GM19328 (cell line): ENCODE results near the gene RTP4.

Source experiments
- ATAC-seq: cut with Tn5 transposase; IDR thresholded peaks from one replicate; pipeline ENCODE4 v1.9.1; 2021; ENCODE audit warnings: mild to moderate bottlenecking, moderate library complexity; ENCODE audit not compliant: unreplicated experiment

The RTP4 gene

DNA sequence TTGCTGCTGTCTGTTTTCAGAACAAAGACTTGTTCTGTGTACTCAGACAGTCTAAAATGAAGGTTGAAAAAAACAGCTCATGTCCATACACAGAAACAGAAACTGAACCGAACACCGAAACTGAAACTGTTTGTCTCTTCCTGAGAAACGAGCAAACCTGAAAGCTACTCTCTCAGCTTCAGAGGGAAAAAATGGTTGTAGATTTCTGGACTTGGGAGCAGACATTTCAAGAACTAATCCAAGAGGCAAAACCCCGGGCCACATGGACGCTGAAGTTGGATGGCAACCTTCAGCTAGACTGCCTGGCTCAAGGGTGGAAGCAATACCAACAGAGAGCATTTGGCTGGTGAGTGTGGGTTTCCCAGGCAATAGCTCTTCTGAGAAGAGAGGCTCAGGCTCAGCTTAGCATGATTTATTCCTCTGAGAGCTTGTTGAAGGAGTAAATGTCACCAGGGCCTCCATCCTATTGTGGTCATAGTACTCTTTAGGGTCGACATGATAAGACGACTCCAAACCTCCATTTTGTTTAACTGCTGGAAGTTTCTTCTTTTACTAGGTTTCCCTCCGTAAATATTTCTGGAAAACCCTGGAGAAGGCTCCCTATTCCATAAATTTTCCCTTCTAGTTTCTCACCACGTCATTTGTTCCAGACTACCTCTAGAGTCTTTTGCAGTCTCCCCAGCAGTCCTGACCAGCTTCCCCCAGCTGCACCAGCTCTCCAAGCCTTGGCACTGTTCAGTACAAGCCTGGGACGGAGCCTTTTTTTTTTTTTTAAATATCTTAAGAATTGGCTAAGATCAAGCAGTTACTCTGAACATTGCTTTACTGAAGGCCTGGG lies at the start of gene RTP4:
RTP4 (plus strand) TSS at position 135 of the 838 bp plus-strand sequence; CDS start at position 192, 57 bp downstream.
- peak; percentile 91 for ATAC-seq

GRCh38 chr3:187318819-187319616 lies 49.2 kb upstream of the RTP4 start:
- ATAC-seq: no peak

DNA sequence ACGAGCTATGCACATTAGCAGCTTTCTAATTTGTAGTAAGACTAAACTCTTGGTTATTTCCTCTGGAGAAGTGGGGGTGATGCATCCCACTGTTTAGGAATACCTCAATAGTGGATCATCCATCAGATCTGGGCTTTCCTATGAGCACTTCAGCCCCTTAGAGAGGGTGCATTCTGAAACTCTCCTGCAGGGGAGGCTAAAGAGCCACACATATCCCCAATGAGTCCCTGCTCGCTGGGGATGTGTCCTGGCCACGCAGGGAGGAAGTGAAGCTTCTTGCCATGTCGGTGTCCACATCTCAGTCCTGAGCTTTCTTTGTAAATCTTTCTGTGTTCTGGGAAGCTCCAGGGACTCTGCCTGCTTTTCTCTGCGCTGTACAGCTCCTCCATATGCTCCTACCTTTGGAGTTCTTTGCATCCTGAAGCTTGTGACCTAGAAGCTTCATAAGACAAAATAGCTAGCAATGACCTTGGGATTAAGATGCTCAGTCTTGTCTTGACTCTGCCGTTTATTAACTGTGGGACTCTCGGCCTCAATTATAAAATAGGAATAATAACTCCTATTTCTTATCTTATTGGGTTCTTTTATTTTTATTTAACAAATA lies 48.4 kb upstream of the RTP4 start:
- ATAC-seq: peak; percentile 63

DNA sequence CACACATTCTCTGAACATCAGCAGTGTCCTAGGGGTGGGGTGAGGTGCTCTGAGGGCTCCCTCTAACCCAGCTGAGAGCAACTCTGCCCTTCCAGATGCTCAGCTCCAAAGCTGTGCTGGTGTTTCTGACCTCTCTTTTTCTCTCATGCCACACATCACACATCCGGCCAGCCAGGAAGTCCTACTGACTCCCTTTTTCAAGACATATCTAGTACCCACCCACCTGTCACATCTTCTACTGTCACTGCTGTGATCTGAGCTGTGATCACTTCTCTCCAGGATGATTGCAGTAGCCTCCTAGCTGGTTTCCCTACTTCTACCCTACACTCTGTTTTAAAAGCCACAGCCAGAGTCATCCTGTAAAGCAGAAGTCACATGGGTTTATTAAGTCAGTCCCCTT lies 46.4 kb upstream of the RTP4 start:
- no peak for ATAC-seq

- ATAC-seq: no peak
These were observed 45.9 kb upstream of the RTP4 start for GRCh38 chr3:187322291-187322690.

- no peak for ATAC-seq
These were observed 45.1 kb upstream of the RTP4 start for GRCh38 chr3:187323091-187323490.

- ATAC-seq: no peak
These were observed 42.6 kb upstream of the RTP4 start for GRCh38 chr3:187325632-187326031.

- no peak for ATAC-seq
These were observed 40.3 kb upstream of the RTP4 start for GRCh38 chr3:187327845-187328244.

DNA sequence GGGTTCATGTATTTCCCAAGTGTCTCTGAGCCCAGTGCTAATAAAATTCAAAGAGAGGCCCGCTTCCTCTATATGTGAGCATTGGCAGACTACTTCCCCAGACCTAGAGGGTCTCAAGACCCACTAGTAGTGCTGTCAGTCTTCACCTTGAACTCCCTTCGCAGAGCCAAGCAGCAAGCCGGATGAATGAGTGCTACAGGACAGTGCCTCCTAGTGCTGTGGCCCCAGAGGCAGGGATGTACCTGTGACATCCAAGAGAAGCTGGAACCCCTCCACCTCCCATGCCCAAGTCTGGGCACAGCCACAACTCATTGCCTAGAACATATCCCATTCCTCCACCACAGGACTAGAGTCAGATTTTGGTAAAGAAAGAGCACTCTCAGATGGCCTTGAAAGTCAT lies 39.5 kb upstream of the RTP4 start:
- ATAC-seq: no peak

GRCh38 chr3:187334904-187335303 lies 33.3 kb upstream of the RTP4 start:
- ATAC-seq: no peak

DNA sequence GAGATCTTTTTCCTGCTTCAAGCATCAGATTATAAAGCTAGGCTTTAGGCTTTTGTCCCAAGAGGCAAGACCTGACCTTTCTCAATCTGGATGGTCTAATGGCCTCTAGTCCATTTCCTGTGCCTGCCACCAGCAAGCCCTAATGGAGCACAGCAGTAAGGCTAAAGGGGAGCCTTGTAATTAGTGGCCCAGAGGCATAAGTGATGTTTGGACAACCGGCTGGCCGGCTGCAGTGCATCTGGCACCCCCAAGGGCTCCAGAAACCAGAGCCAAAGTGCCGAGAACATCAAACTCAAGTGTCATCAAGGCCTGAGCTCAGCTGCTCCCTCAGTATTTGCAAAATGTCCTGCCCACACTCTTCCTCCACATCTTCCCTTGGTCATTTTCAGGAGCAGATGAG lies 31.9 kb upstream of the RTP4 start:
- no peak for ATAC-seq

DNA sequence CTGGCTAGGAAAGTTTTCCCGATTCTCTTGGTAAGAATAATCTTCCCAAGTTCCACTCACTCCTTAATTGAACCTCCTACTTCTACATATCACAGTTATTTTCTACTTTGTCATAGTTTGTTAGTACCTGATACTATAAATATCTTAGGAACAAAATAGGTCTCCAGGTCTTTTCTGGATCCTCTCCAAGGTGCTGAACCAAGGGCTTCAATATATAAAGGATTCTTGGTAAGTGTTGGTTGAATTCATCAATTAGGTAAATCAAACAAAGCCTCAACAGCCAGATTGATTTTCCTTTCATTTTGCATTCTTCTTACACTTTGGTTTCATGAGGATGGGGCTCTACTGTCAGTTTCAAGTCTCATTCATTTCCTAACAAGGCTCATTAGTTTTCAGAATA lies 27.6 kb upstream of the RTP4 start:
- ATAC-seq: no peak

- ATAC-seq: no peak
These were observed 25.9 kb upstream of the RTP4 start for GRCh38 chr3:187342255-187342654.

- ATAC-seq: no peak
These were observed 24.5 kb upstream of the RTP4 start for GRCh38 chr3:187343670-187344069.

DNA sequence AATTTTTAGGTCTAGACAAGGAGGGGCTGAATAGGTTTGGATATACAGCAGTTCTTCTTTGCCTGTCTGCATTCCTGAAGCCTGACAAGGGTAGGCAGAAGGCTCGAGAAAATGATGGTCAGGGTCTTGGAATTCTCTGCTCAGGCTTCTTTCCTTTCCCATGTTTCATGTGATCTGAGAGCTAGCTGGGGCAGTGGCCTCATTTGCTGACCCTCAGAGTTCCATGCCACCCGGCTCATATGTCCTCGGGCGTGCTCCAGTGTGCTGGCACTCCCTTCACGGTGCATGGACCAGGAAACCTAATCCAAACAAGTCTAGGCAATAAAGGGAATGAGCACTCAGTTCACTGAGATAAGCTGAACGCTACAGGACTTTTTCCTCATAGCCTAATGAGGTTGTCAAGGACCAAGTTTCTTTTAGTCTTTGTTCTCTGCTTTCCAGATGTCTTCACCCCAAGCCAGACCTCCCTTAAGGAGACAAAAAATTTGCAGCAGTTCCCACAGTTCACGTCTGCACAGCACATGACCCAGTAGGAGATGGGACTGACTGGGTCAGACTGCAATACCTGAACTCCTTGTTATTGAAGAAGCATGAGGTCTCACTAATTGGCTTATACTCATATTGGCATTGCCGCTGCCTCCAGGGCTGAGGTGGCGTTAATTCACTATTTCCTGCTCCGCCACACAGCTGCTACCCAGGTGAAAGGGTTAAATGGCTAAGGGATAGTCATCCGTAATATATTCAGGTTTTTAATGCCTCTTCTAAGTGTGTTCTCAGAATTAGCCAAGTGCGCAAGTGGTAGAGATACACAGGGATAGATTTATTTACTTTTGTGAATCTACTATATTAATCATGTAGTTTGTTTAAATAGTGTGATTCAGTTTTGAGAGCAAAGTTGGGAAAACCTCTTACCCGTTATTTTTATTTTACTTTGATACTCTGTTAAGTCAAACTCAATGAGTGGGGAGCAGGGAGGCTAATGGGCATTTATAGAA lies 15.3 kb upstream of the RTP4 start:
- no peak for ATAC-seq

DNA sequence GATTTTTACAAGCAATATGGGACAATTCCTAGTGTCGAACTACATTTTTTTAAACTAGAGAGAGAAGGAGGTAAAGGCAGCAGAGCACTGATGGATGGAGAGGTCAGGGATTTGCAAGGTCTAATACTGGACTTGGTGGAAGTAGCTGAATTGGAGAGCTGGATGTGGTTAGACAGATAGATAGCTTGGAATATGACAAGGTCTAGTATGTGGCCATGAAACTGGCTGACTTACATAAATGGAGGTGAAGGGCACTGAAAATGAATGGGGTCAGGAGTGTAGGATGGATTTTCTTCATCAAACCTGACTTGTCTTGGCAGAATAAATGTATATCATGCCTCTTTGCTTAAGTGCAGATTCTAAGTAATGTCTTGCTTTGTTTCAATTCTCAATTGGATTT lies 10.1 kb upstream of the RTP4 start:
- ATAC-seq: no peak

GRCh38 chr3:187359798-187360486 lies 8.2 kb upstream of the RTP4 start:
- no peak for ATAC-seq

DNA sequence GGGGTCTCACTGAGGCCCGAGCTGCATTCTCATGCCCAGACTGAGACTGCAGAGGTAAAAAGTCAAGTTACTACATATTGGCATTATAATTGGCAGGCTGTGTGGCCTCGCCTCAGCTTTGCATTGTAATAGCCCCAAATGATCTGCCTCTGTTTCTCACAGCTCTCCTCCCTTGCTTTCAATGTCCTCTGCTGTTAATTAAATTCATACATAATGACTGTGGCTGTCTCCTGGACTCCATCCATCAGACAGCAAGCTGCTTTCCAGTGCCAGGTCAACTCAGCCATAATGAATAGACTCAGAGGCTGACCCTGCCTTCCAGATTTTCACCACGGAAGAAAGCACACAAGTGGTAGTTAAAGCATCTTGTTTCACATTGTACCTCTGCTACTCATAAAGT lies 7.6 kb upstream of the RTP4 start:
- no peak for ATAC-seq

GRCh38 chr3:187361835-187362234 lies 6.3 kb upstream of the RTP4 start:
- ATAC-seq: no peak

DNA sequence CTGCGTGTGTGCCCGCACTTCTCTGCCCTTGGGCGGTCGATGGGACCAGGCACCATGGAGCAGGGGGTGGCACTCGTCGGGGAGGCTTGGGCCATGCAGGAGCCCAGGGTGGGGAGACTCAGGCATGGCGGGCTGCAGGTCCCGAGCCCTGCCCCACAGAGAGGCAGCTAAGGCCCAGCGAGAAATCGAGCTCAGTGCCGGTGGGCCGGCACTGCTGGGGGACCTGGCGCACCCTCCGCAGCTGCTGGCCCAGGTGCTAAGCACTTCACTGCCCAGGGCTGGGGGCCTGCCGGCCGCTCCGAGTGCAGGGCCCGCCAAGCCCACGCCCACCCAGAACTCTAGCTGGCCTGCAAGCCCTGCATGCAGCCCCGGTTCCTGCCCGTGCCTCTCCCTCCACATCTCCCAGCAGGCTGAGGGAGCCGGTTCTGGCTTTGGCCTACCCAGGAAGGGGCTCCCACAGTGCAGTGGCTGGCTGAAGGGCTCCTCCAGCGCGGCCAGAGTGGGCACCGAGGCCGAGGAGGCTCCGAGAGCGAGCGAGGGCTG lies 553 bp upstream of the RTP4 start:
- no peak for ATAC-seq
